Muscle of back (tissue), 11 donors: ENCODE measurements around the gene HSDL2. TPM values are rescaled to one million over a fixed set of nuclear protein-coding genes. Genes with fewer than 3 reads are reported as not detected.
A peak's percentile ranks its signal among the peaks of the same experiment; 100 is the strongest.
"Not testable (repeated sequence)": the region's sequence is repeated elsewhere in the genome, so short reads cannot be mapped to it uniquely, and the experiment has no call there.

ENCODE experiments used
- DNase-seq, 3 donors: peaks; one replicate each; pipeline versions ENCODE4 v3.0.0 to v3.0.0-alpha.2; 2013
- polyA plus RNA-seq, 10 donors: library from polyadenylated mRNA; unstranded; fragments of 120-200 nt; gene quantifications; one replicate each; pipeline ENCODE4 v1.2.1, GENCODE V29; 2013; ENCODE audit not compliant: insufficient read length in 10 of 10

HSDL2 gene
- polyA plus RNA-seq, 10 donors: 58.9 to 79.8 (median 68.5) TPM

- DNase-seq: not testable (repeated sequence)
Measured at GRCh38 chr9:112391936-112392560, 12.1 kb downstream of the HSDL2 start.

DNA sequence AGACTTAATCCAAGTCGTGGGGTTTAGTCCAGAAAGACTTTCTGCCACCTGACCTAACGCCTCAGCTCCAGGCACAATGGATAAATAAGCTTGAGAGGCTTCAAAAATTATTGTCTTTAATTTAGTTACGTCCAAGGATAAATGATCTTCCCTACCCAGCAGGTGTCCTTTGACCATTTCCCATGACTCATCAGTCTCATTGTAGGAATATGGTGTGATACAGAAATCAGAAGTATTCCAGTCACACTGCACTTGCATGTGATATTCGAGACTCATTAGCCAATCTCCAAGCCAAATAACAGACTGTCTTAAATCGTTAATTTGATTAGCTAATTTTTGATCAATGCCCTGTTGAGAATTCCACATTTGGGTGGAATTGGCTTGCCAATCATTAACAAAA is 13.2 kb downstream of the HSDL2 start:
- DNase-seq: not testable (repeated sequence)

DNA sequence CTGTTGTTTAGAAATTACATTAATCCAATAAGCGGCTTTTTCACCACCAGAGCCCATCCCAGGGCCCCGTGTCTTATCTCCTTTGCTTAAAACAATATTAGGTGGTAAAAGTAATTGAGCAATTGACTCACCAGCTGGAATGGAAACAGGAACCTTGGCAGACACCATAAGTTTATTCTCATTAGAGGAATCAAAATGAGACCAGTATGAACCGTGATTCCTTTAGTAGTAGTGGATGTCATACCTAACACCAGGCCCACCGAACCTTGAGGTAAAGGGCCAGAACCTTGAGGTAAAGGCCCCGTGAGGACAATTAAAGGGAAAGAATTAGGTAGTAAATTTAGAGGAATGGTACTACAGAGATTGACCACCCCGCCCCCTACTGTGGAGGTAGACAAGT is 16.5 kb downstream of the HSDL2 start:
- no peak for DNase-seq

GRCh38 chr9:112396872-112397271 is 17.0 kb downstream of the HSDL2 start:
- no peak for DNase-seq

- no peak for DNase-seq
Measured at GRCh38 chr9:112401175-112401815, 21.4 kb downstream of the HSDL2 start.

DNA sequence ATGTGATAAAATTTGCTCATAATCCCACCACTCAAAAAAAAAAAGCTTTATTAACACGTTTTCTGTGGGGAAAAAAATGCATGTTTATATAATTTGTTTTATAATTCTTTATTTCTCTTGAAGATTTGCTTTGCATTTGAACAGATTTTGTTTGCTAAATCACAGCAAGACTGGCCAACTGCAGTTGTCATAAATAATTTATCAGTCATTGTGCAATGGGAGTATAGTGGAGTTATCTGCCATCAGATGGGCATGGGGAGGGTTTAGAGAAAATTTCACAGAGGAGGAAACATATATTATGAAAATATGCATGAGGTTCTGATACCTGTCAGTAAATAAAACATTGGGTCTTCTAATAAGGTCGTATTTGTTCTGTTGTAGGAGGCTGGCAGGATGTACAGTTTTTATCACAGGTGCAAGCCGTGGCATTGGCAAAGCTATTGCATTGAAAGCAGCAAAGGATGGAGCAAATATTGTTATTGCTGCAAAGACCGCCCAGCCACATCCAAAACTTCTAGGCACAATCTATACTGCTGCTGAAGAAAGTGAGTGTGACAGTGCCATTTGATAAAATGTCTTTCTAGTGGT is 23.8 kb downstream of the HSDL2 start:
- no peak for DNase-seq

DNA sequence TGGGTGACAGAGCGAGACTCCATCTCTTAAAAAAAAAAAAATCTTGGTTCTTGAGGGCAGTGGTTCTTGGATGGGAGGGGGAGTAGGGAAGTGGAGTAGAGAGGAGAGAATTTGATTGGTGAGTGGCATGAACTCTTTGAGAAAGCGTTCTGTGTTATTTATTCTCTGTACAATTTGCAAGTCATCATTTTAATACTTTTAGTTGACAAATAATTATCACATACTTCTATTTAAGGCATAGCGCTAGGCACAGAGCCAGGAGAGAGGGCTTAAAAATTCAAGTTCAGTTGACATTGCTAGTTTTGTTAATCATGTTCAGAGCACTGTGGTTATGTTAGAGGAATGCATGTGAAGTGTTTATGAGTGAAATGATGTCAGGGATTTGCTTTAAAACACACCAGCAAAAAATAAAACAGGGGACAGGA is 24.6 kb downstream of the HSDL2 start:
- DNase-seq: peak in 1 of 3 donors; percentile 27

GRCh38 chr9:112408275-112408674 is 28.4 kb downstream of the HSDL2 start:
- DNase-seq: no peak

DNA sequence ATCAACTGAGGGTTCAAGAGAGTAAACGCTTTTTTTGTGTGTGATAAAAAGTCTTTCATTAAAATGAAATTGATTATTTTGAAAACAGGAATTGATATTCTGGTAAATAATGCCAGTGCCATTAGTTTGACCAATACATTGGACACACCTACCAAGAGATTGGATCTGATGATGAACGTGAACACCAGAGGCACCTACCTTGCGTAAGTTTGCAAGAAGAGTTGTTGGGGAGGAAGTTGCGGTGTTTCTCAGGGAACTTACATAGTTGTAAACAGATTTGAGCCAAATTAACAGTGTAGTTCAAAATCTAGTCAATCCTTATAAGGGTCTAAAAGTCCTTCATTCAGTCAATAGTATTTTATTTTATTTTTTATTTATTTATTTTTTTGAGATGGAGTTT is 28.9 kb downstream of the HSDL2 start:
- no peak for DNase-seq

DNA sequence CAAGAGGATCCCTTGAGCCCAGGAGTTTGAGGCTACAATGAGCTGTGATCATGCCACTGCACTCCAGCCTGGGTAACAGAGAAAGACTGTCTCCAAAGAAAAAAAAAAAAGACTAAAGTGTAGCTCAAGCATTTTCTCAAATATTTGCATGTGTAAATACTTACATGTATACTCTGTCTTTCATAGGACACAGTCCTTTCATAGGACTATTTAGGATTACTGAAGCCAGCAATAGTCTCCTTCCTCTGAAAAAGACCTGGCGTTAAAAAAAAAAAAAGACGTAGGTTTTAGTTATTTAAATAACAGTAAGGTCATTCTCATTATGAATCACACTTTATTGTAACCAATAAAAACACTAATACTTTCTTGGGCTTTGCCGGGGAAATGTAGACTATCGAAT is 29.9 kb downstream of the HSDL2 start:
- DNase-seq: no peak

GRCh38 chr9:112411626-112412027 is 31.7 kb downstream of the HSDL2 start:
- no peak for DNase-seq

DNA sequence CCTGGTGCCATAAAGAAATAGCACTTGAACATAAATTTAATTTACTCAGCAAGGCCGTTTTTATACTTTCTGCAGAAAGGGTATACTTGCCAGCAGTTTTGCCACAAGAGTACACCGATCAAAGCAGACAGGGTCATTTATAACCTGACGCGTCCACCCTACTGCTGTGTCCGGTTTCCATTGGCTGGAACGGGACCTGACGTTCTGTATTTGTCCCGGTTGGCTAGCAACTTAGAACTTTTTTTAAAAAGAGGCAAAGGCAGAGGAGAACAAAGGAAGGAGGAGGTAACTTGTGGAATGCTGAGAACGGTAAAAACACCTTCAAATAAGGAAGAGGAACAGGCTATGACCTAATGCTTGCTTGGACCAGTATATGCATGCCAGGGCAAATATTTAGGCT is 33.8 kb downstream of the HSDL2 start:
- DNase-seq: not testable (repeated sequence)

GRCh38 chr9:112420208-112420607 is 40.3 kb downstream of the HSDL2 start:
- no peak for DNase-seq

GRCh38 chr9:112421771-112422222 is 41.9 kb downstream of the HSDL2 start:
- peak in 1 of 3 donors; percentile 1 for DNase-seq

DNA sequence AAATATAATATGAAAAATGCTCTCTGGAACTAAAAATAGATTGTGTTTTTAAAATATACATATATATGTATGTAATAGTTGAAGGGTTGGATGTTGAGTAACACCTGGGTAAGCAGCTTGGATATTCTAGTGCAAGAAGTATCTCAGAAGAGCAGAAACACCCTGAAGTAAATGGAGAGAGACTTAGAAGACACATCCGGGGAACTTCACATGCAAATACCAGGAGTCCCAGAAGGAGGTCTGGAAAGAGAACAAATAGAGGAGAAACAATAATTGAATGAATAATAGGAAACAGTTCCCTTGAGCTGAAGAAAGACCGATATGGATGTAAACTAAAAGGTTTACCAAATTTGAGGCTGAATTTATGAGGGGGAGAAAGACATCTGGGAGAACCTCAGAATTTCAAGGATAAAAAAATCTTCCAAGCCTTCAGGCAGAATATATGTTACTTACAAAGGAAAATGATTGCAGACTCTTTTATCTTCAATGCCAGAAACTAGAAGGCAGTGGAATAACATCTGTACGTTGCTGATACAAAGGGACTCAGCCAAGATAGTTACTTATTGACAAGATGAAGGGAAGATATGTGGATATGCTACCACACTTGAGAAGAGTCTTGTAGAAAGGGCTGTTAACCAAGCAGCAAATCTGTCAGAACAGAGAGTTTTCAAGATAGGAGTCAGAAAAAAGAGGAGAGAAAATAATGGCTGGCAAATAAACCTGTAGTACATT is 42.7 kb downstream of the HSDL2 start:
- DNase-seq: no peak

DNA sequence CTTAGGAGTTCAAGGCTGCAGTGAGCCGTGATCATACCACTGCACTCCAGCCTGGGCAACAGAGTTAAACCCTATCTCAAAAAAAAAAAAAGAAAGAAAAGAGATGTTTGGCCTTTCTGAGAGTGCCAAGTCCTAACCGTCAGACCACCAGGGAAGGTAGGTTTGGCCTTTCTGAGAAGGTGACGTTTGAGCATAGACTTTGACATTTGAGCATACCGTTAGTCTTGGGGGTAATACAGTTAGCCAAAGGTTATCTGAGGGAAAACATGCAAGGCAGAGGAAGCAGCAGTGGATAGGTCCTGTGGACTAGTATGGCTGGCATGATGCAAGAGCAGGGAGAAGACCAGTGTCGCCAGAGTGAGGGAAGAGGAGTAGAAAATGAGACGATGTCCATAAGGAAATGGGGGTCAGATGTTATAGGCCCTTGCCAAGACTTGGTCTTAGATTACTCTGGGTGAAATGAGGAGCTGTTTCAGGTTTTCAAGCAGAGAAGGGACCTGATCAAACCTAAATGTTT is 50.2 kb downstream of the HSDL2 start:
- no peak for DNase-seq

DNA sequence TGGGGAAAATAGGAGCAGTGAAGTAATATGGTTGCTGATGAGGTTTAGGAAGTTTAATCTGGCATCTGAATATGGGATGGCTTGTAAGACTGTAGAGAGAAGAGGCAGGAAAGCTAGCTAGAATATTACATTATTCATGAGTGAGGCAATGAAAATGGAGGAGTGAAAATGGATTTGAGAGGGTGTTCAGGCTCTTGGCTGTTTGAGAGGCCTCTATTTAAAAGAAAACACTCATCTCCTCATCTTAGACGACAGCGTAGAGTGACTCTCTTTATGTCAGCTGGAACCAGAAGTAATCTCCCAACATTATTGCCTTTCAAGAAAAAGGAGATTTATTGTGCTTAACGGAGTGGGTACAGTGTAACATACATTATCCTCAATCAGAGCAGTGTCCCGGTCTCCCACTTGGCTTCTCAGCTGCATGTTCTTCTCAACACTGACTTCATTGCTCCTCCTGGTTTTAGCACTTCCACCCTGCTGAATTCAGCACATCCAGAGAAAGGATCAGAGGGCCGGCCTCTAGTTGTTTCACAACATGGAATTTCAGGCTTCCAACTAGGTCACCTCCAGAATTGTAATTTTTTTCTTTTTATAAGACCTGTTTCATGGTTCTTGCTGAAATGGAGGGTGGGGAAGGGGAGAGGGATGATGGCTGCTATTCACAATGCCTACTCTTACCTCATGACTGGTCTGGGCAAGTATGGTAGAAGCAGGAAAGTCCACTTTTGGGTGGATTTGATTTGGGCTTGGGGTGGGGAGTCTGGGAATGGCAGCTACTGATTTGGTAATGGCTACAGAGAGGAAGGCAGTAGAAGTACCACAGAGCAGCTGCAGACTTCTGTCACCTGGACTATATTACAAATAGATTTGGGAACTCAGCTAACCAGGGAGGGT is 53.8 kb downstream of the HSDL2 start:
- no peak for DNase-seq

DNA sequence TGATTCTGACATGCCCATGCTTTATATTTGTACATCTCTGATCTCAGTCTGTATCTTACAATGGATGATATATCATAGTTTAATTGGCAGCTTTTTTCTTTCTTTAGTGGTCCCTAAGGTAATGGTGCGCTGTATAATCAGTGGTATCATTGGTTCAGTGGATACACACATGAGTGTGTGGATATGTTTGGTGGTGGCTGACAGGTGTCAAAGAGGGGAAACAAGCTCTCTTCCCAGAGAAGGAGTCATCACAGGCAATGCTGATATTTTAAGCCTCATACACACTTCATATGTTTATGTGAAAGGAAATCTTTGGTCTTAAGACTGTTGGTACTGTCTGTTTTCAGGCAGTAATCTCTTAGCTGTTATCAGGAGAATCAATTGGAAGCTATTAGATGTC is 54.6 kb downstream of the HSDL2 start:
- no peak for DNase-seq

DNA sequence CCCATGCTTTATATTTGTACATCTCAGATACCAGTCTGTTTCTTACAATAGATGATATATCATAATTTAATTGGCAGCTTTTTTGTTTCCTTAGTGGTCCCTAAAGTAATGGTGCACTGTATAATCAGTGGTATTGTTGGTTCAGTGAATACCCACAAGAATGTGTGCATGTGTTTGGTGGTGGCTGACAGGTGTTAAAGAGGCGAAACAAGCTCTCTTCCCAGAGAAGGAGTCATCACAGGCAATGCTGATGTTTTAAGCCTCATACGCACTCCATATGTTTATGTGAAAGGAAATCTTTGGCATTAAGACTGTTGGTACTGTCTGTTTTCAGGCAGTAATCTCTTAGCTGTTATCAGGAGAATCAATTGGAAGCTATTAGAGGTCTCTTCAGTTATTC is 57.5 kb downstream of the HSDL2 start:
- no peak for DNase-seq

GRCh38 chr9:112439171-112439570 is 59.3 kb downstream of the HSDL2 start:
- no peak for DNase-seq

DNA sequence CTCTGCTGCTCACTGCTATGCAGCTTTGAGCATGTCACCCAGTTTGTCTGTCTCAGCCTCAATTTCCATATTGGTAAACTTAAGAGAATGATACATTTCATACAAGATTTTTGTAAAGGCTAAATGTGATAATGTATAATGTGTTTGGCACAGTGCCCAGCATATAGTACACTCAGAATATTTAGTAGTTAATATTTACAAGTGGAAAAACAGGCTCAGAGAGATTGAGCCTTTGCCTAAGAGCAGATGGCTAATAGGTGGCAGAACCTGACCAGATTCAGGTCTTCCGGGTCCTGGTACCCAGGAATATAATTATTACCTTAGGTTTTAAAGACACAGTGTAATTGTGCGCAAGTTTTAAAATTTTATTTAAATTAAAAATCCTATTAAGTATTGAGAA is 59.9 kb downstream of the HSDL2 start:
- DNase-seq: no peak
